ENCODE data around the gene LCN15.
A peak's percentile ranks its signal among the peaks of the same experiment; 100 is the strongest.

LCN15 gene

GRCh38 chr9:136753371-136754058, 10.8 kb downstream of the LCN15 start:
- Histone ChIP-seq H3K4me1 (peaks cover 46 to 69% (median 66%) of the 10 kb centered on the region in 10 experiments), H3K27me3 (peaks cover 0 to 52% (median 9%) of the 10 kb centered on the region in 11 experiments; a peak in 11 of 22 replicates), H3K9me3 (replicated peaks in 1 of 11) (peaks cover 33 to 41% (median 36%) of the 10 kb centered on the region in 11 experiments), H3K4me3 (no peak overlapping the region), H3K4me2 (peak overlapping the region in 9 of 11 experiments; percentile 21 to 85 (median 67); a peak in 17 of 22 replicates), H4K20me1 (peaks cover 0 to 15% (median 0%) of the 10 kb centered on the region in 11 experiments; a peak in 3 of 22 replicates), H3K27ac (peak overlapping the region in 3 of 11 experiments; percentile 6 to 45 (median 7); a peak in 3 of 22 replicates), H3K36me3 (no peaks in the 10 kb centered on the region; a peak in 2 of 22 replicates), H3K9ac (peak overlapping the region in 1 of 11 experiments; percentile 31; a peak in 2 of 22 replicates)
- TF ChIP-seq Cebpa-rat (IDR thresholded peaks at IDR 0.05) = no peak

DNA sequence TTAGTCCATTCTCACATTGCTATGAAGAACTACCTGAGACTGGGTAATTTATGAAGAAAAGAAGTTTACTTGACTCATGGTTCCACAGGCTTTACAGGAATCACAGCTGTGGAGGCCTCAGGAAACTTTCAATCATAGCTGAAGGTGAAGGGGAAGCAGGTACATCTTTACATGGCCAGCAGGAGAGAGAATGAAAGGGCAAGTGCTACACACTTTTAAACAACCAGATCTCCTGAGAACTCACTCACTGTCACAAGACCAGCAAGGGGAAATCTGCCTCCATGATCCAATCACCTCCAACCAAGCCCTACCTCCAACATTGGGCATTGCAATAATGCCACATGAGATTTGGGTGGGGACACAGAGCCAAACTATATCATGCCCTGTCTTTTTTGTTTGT, 12.5 kb downstream of the LCN15 start:
- H3K9ac ChIP-seq = no peak overlapping the region
- TF ChIP-seq Cebpa-rat (IDR thresholded peaks at IDR 0.05) = no peak
- peaks cover 0 to 16% (median 0%) of the 10 kb centered on the region in 11 experiments; a peak in 2 of 22 replicates for H4K20me1 ChIP-seq

GRCh38 chr9:136751244-136751643, 13.1 kb downstream of the LCN15 start:
- Histone ChIP-seq H3K9me3 (replicated peaks in 1 of 11) (peaks cover 30 to 37% (median 33%) of the 10 kb centered on the region in 11 experiments), H3K27me3 (peaks cover 0 to 50% (median 9%) of the 10 kb centered on the region in 11 experiments; a peak in 11 of 22 replicates), H3K27ac (peak overlapping the region in 5 of 11 experiments; percentile 45 to 99 (median 96); a peak in 12 of 22 replicates), H3K4me1 (peaks cover 46 to 70% (median 68%) of the 10 kb centered on the region in 10 experiments), H3K9ac (no peak overlapping the region), H3K4me2 (peak overlapping the region in 1 of 11 experiments; percentile 38; a peak in 1 of 22 replicates), H3K4me3 (no peak overlapping the region), H4K20me1 (peaks cover 0 to 18% (median 0%) of the 10 kb centered on the region in 11 experiments; a peak in 2 of 22 replicates), H3K36me3 (no peaks in the 10 kb centered on the region; a peak in 2 of 22 replicates)
- no peak for TF ChIP-seq Cebpa-rat (IDR thresholded peaks at IDR 0.05)

More for the DNA sequence above, 12.5 kb downstream of the LCN15 start:
- H3K4me1 ChIP-seq = peaks cover 41 to 69% (median 66%) of the 10 kb centered on the region in 10 experiments
- H3K36me3 ChIP-seq = no peaks in the 10 kb centered on the region; a peak in 2 of 22 replicates
- H3K27me3 ChIP-seq = peaks cover 0 to 50% (median 9%) of the 10 kb centered on the region in 11 experiments; a peak in 11 of 22 replicates
- H3K4me3 ChIP-seq = no peak overlapping the region
- peak overlapping the region in 2 of 11 experiments; percentile 96 to 99; a peak in 1 of 22 replicates for H3K27ac ChIP-seq
- no peak overlapping the region for H3K4me2 ChIP-seq
- H3K9me3 ChIP-seq (replicated peaks in 1 of 11) = peaks cover 33 to 41% (median 36%) of the 10 kb centered on the region in 11 experiments

- Histone ChIP-seq H3K4me1 (peaks cover 46 to 75% (median 72%) of the 10 kb centered on the region in 10 experiments), H4K20me1 (peaks cover 0 to 18% (median 0%) of the 10 kb centered on the region in 11 experiments; a peak in 3 of 22 replicates), H3K9ac (peak overlapping the region in 2 of 11 experiments; percentile 40 to 64; a peak in 3 of 22 replicates), H3K27ac (peak overlapping the region in 8 of 11 experiments; percentile 80 to 99 (median 96); a peak in 16 of 22 replicates), H3K36me3 (no peaks in the 10 kb centered on the region; a peak in 2 of 22 replicates), H3K4me3 (no peak overlapping the region), H3K9me3 (replicated peaks in 1 of 11) (peaks cover 23 to 29% (median 26%) of the 10 kb centered on the region in 11 experiments), H3K27me3 (peaks cover 0 to 47% (median 9%) of the 10 kb centered on the region in 11 experiments; a peak in 11 of 22 replicates), H3K4me2 (peak overlapping the region in 7 of 11 experiments; percentile 12 to 99 (median 87); a peak in 8 of 22 replicates)
- TF ChIP-seq Cebpa-rat (IDR thresholded peaks at IDR 0.05) = no peak
Observed at GRCh38 chr9:136750526-136750925, 13.8 kb downstream of the LCN15 start.

- Histone ChIP-seq H3K36me3 (no peaks in the 10 kb centered on the region; a peak in 2 of 22 replicates), H3K9me3 (replicated peaks in 1 of 11) (peaks cover 23 to 28% (median 25%) of the 10 kb centered on the region in 11 experiments), H3K4me1 (peaks cover 37 to 76% (median 72%) of the 10 kb centered on the region in 10 experiments), H4K20me1 (peaks cover 0 to 19% (median 0%) of the 10 kb centered on the region in 11 experiments; a peak in 3 of 22 replicates), H3K4me3 (peak overlapping the region in 7 of 10 experiments; percentile 12 to 61 (median 42); a peak in 10 of 20 replicates), H3K4me2 (peak overlapping the region; percentile 67 to 100 (median 96)), H3K27ac (peak overlapping the region in 10 of 11 experiments; percentile 39 to 99 (median 96); a peak in 18 of 22 replicates), H3K27me3 (peaks cover 0 to 33% (median 2%) of the 10 kb centered on the region in 11 experiments; a peak in 11 of 22 replicates), H3K9ac (peak overlapping the region; percentile 23 to 89 (median 80); a peak in 19 of 22 replicates)
- TF ChIP-seq Cebpa-rat (IDR thresholded peaks at IDR 0.05) = no peak
Observed at GRCh38 chr9:136748666-136749611, 15.4 kb downstream of the LCN15 start.

DNA sequence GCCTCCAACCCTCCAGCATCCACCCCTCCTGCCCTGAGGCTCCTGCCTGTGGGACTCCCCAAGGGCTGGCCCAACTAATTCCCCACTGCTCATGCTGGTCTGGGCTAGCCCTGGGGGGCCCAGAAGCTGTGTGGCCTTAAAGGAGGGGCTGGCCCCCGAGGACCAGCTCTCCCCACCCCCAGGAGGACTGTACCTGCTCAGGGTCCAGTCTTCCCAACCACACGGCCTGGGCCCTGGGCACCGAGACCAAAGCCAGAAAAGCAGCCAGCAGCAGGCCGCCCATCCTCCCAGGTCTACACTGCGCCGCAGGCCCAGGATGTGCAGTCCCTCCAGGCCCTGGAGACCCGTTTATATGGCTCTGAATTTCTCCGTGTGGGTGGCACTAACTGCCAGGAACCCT, 16.1 kb downstream of the LCN15 start, which contains the start of gene LCN6:
TSS of gene LCN6 (minus strand) at position 325 of the 400 bp plus-strand sequence. CDS start at position 283, 42 bp downstream.
- Histone ChIP-seq H3K9me3 (replicated peaks in 1 of 11) (peaks cover 21 to 23% (median 23%) of the 10 kb centered on the region in 11 experiments), H3K4me2 (peak within 1 kb of the TSS; percentile 67 to 100 (median 96)), H3K4me3 (peak within 1 kb of the TSS in 7 of 10 experiments; percentile 24 to 61 (median 46); a peak in 11 of 20 replicates), H3K36me3 (no peaks in the 10 kb centered on the region; a peak in 2 of 22 replicates), H3K27ac (peak within 1 kb of the TSS in 10 of 11 experiments; percentile 39 to 99 (median 96); a peak in 18 of 22 replicates), H3K4me1 (peaks cover 37 to 76% (median 72%) of the 10 kb centered on the region in 10 experiments), H3K27me3 (peaks cover 0 to 27% (median 0%) of the 10 kb centered on the region in 11 experiments; a peak in 9 of 22 replicates), H3K9ac (peak within 1 kb of the TSS; percentile 23 to 89 (median 80); a peak in 19 of 22 replicates), H4K20me1 (peaks cover 0 to 27% (median under 1%) of the 10 kb centered on the region in 11 experiments; a peak in 6 of 22 replicates)
- TF ChIP-seq Cebpa-rat (IDR thresholded peaks at IDR 0.05) = no peak
